Endodermal cell (in vitro differentiated cells): ENCODE results near the gene TMEM38B. TPM values are rescaled to one million over a fixed set of nuclear protein-coding genes. Genes with fewer than 3 reads are reported as not detected.

Source experiments
- DNase-seq: peaks from one replicate; pipeline ENCODE4 v3.0.0-alpha.2; 2017
- H3K27ac ChIP-seq: 2 replicates; pipeline ENCODE4 v1.5.1; 2013; ENCODE audit warnings: mild to moderate bottlenecking, low read depth, low read length, moderate library complexity
- H3K27me3 ChIP-seq: 2 replicates; pipeline ENCODE4 v1.6.1; 2013; ENCODE audit warnings: mild to moderate bottlenecking, low read length, moderate library complexity; ENCODE audit not compliant: insufficient read depth, control insufficient read depth, poor library complexity, severe bottlenecking
- H3K36me3 ChIP-seq: 2 replicates; pipeline ENCODE4 v1.7.0; 2013; ENCODE audit warnings: mild to moderate bottlenecking, low read length, moderate library complexity; ENCODE audit not compliant: control insufficient read depth, insufficient read depth
- H3K4me1 ChIP-seq: one replicate; pipeline ENCODE4 v1.7.0; 2013; ENCODE audit warnings: low read length; ENCODE audit not compliant: control insufficient read depth, insufficient read depth
- H3K4me3 ChIP-seq: 2 replicates; pipeline ENCODE4 v1.5.1; 2013; ENCODE audit warnings: mild to moderate bottlenecking, low read length, moderate library complexity
- H3K9ac ChIP-seq: 2 replicates; pipeline ENCODE4 v1.6.1; 2013; ENCODE audit warnings: mild to moderate bottlenecking, low read length, moderate library complexity; ENCODE audit not compliant: poor library complexity, severe bottlenecking; ENCODE audit errors: extremely low read depth
- H3K9me3 ChIP-seq: 2 replicates; pipeline ENCODE4 v1.6.1; 2013; ENCODE audit warnings: mild to moderate bottlenecking, low read length, moderate library complexity; ENCODE audit not compliant: control insufficient read depth
- H3K27ac Mint-ChIP-seq: 2 replicates; pipeline ENCODE4 v1.8.0; 2020; ENCODE audit warnings: mixed read lengths
- H3K27me3 Mint-ChIP-seq: 2 replicates; pipeline ENCODE4 v1.8.0; 2021; ENCODE audit warnings: mild to moderate bottlenecking, mixed read lengths; ENCODE audit not compliant: insufficient read depth
- H3K36me3 Mint-ChIP-seq: 2 replicates; pipeline ENCODE4 v1.8.0; 2020; ENCODE audit warnings: low read depth, mixed read lengths
- H3K4me1 Mint-ChIP-seq: 2 replicates; pipeline ENCODE4 v1.8.0; 2020; ENCODE audit warnings: mixed read lengths
- H3K4me3 Mint-ChIP-seq: 2 replicates; pipeline ENCODE4 v1.8.0; 2020; ENCODE audit warnings: mild to moderate bottlenecking, moderate library complexity, mixed read lengths
- H3K9me3 Mint-ChIP-seq: 2 replicates; pipeline ENCODE4 v1.8.0; 2020; ENCODE audit warnings: mild to moderate bottlenecking, mixed read lengths
- CTCF ChIP-seq: fragments of 200-600 bp; sonication (generic); conservative IDR thresholded peaks from 2 replicates; pipeline ENCODE4 v1.5.0; 2021; ENCODE audit warnings: antibody characterized with exemption, mild to moderate bottlenecking
- WGBS, 2 experiments: methylation state at CpG; one replicate each; pipeline versions ENCODE4 v1.1.5 to v1.1.7; 2013; ENCODE audit warnings: missing lambda C conversion rate in 2 of 2, mixed read lengths in 1 of 2; ENCODE audit not compliant: insufficient coverage in 1 of 2, insufficient read length in 1 of 2; 5-methylcytosine and 5-hydroxymethylcytosine counted together
- total RNA-seq, 2 donors: library from RNA; stranded (reverse); fragmentation: NEBNext Ultra II Directional in 1 of 2; extraction: Animal tissue kit (Norgen Biotek cat#: 25700) in 1 of 2; gene quantifications; 2 replicates in 1 of 2; 3 replicates in 1 of 2; pipeline ENCODE4 v1.2.1, GENCODE V29; 2021

Gene TMEM38B
- total RNA-seq, 2 donors from 2014 or later: 24.7 to 48.0 TPM

- TF ChIP-seq CTCF: no peak
- Histone ChIP-seq H3K4me1 (no peaks in the 10 kb centered on the region), H3K9ac (no peak overlapping the region), H3K4me3 (no peak overlapping the region), H3K27ac (no peak overlapping the region), H3K36me3 (no peaks in the 10 kb centered on the region), H3K9me3 (no peaks in the 10 kb centered on the region), H3K27me3 (peaks cover 47% of the 10 kb centered on the region)
- WGBS, 2 experiments: 90 to 92% methylated on average over 4 to 5 of the region's 5 CpGs
- no peaks in the 10 kb centered on the region for H3K9me3 Mint-ChIP-seq
- peaks cover 84% of the 10 kb centered on the region for H3K27me3 Mint-ChIP-seq
- no peaks in the 10 kb centered on the region for H3K36me3 Mint-ChIP-seq
- peaks cover 30% of the 10 kb centered on the region for H3K4me1 Mint-ChIP-seq
- DNase-seq: no peak
- no peak overlapping the region for H3K4me3 Mint-ChIP-seq
- H3K27ac Mint-ChIP-seq: no peak overlapping the region
These were observed 30.4 kb upstream of the TMEM38B start for GRCh38 chr9:105663914-105664313.

GRCh38 chr9:105667867-105668266 is 26.5 kb upstream of the TMEM38B start:
- Histone ChIP-seq H3K9ac (no peak overlapping the region), H3K27me3 (peaks cover 51% of the 10 kb centered on the region), H3K36me3 (no peaks in the 10 kb centered on the region), H3K27ac (no peak overlapping the region), H3K4me1 (no peaks in the 10 kb centered on the region), H3K9me3 (no peaks in the 10 kb centered on the region), H3K4me3 (no peak overlapping the region)
- Mint-ChIP-seq H3K27me3 (peaks cover 73% of the 10 kb centered on the region), H3K4me3 (no peak overlapping the region), H3K9me3 (no peaks in the 10 kb centered on the region), H3K4me1 (peaks cover 10% of the 10 kb centered on the region), H3K36me3 (no peaks in the 10 kb centered on the region), H3K27ac (no peak overlapping the region)
- DNase-seq: no peak
- 79 to 83% methylated on average over 4 of the region's 4 CpGs for WGBS, 2 experiments
- TF ChIP-seq CTCF: no peak

GRCh38 chr9:105670315-105670714 is 24.0 kb upstream of the TMEM38B start:
- H3K27me3 Mint-ChIP-seq: peaks cover 59% of the 10 kb centered on the region
- Histone ChIP-seq H3K4me1 (peaks cover 2% of the 10 kb centered on the region), H3K27ac (no peak overlapping the region), H3K36me3 (no peaks in the 10 kb centered on the region), H3K9me3 (no peaks in the 10 kb centered on the region), H3K4me3 (no peak overlapping the region), H3K27me3 (peaks cover 40% of the 10 kb centered on the region), H3K9ac (no peak overlapping the region)
- H3K4me1 Mint-ChIP-seq: peaks cover 10% of the 10 kb centered on the region
- TF ChIP-seq CTCF: no peak
- no peaks in the 10 kb centered on the region for H3K9me3 Mint-ChIP-seq
- DNase-seq: no peak
- no peaks in the 10 kb centered on the region for H3K36me3 Mint-ChIP-seq
- WGBS, 2 experiments: 88 to 93% methylated on average over 2 to 3 of the region's 3 CpGs
- H3K4me3 Mint-ChIP-seq: no peak overlapping the region
- H3K27ac Mint-ChIP-seq: no peak overlapping the region
